HG02852 (cell line): ENCODE measurements around the gene INO80E.
"Not testable (repeated sequence)": the region's sequence is repeated elsewhere in the genome, so short reads cannot be mapped to it uniquely, and the experiment has no call there.

Experiments
- ATAC-seq: cut with Tn5 transposase; IDR thresholded peaks from one replicate; pipeline ENCODE4 v1.9.1; 2021; ENCODE audit warnings: mild to moderate bottlenecking, moderate library complexity; ENCODE audit not compliant: unreplicated experiment

The INO80E gene

GRCh38 chr16:30009085-30009862 is 13.2 kb downstream of the INO80E start:
- ATAC-seq: no peak

GRCh38 chr16:30009990-30010843 is 14.2 kb downstream of the INO80E start:
- no peak for ATAC-seq

GRCh38 chr16:30010844-30011713 is 15.0 kb downstream of the INO80E start, which contains the start of gene DOC2A:
Gene DOC2A, minus strand, starts transcription at chr16:30011027. Its CDS starts 805 bp downstream, at chr16:30010222.
- no peak for ATAC-seq

- ATAC-seq: no peak
These were observed 15.9 kb downstream of the INO80E start for GRCh38 chr16:30011714-30012504.

- ATAC-seq: not testable (repeated sequence)
These were observed 16.6 kb downstream of the INO80E start for GRCh38 chr16:30012598-30012997.

- ATAC-seq: not testable (repeated sequence)
These were observed 19.4 kb downstream of the INO80E start for GRCh38 chr16:30015450-30015849.

GRCh38 chr16:30016555-30017276 is 20.7 kb downstream of the INO80E start:
- ATAC-seq: no peak

GRCh38 chr16:30017277-30017656 is 21.2 kb downstream of the INO80E start:
- no peak for ATAC-seq

- ATAC-seq: not testable (repeated sequence)
These were observed 21.9 kb downstream of the INO80E start for GRCh38 chr16:30017937-30018336.

- no peak for ATAC-seq
These were observed 22.7 kb downstream of the INO80E start for GRCh38 chr16:30018731-30019158.

GRCh38 chr16:30022887-30023286 is 26.8 kb downstream of the INO80E start, which contains the start of gene C16orf92:
Gene C16orf92, plus strand, starts transcription at chr16:30023198. Its CDS starts 143 bp downstream, at chr16:30023341.
- ATAC-seq: no peak

- no peak for ATAC-seq
These were observed 27.5 kb downstream of the INO80E start for GRCh38 chr16:30023586-30023985.

- ATAC-seq: no peak
These were observed 28.4 kb downstream of the INO80E start for GRCh38 chr16:30024451-30024850.

GRCh38 chr16:30025156-30025555 is 29.1 kb downstream of the INO80E start:
- ATAC-seq: no peak

GRCh38 chr16:30025574-30025973 is 29.5 kb downstream of the INO80E start:
- no peak for ATAC-seq

- ATAC-seq: no peak
These were observed 30.4 kb downstream of the INO80E start for GRCh38 chr16:30026449-30026848.

GRCh38 chr16:30027588-30028437 is 31.8 kb downstream of the INO80E start:
- ATAC-seq: no peak

- ATAC-seq: no peak
These were observed 32.5 kb downstream of the INO80E start for GRCh38 chr16:30028438-30029076.
